Activated CD4-positive, alpha-beta T cell treated with anti-CD3 and anti-CD28 coated beads for 24 hours (primary cell): Measurements from ENCODE around the gene LRRC61.
A peak's percentile ranks its signal among the peaks of the same experiment; 100 is the strongest.
"Not testable (repeated sequence)": the region's sequence is repeated elsewhere in the genome, so short reads cannot be mapped to it uniquely, and the experiment has no call there.

Source experiments
- DNase-seq, 2 donors: peaks; one replicate each; pipeline ENCODE4 v3.0.0-alpha.2; 2020; ENCODE audit warnings: low read depth in 2 of 2

The LRRC61 gene

DNA sequence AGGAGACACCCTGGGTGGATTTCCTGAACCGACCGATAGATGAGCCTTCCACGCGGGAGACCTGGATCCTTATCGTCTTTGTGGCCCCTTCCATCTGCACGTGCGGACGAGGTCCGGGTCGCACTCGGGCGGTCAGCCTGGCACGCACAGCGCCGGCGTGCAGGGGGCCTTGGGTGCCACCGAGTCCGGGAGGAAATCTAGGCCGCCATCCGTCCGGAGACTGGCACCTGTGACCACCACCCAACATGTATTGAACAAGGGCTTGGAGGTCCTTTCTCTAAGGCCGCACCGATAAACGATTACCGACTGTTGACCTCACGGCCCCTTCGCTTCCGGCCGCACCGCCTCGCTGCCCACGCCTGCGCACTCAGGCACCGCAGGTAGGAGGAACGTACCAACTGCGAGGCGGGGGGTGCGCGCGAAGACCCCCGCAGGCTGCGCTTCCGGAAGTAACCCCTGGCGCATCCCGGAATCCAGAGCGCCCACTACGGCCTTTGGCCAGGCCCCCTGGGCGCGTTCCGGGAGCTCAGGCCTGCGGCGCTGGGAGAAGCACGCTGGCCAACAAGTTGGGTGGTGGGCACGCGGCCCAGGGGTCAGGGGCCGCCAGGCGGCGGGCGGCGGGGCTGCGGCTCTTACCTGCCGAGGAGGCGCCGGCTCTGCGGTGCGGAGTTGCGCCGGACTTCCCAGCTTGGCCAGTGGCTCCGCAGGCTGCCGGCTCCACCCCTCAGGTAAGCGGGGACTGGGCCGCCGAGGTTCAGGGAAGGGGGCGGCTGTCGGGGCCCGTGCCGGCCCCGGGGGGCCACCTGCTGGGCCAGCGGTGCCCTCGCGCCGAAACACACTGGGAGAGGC, at the start of gene LRRC61, which contains the start of gene ACTR3C:
TSS of gene LRRC61 (plus strand) at position 523 of the 849 bp plus-strand sequence. CDS start 13,507 bp downstream, outside the sequence.
TSS of gene ACTR3C (minus strand) at position 713 of the 849 bp plus-strand sequence. CDS start 28,249 bp downstream, outside the sequence.
- peak; percentile 44 to 61 for DNase-seq

GRCh38 chr7:150276132-150276695, 46.9 kb upstream of the LRRC61 start:
- peak in 1 of 2 donors; percentile 9 for DNase-seq

GRCh38 chr7:150278383-150278782, 44.8 kb upstream of the LRRC61 start:
- DNase-seq: not testable (repeated sequence)

- DNase-seq: not testable (repeated sequence)
Observed at GRCh38 chr7:150281681-150282403, 41.3 kb upstream of the LRRC61 start.

DNA sequence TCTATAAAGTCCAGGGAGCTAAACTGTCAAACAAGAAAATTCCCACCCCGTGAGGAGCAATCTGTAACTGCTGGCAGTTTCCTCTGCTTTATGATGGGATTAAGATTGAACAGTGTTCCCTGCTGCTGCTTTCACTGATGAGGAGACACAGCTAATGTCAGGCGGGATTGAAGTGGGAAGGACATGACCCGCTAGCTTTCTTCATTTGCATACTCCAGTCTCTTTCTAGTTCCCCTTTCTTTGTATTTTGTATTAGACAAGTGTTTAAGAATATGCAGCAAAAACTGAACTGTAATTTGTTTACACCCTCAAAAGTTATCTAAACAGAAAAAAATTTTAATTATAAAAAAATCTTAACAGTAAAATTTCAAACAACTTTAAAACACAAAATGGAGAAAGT, 40.0 kb upstream of the LRRC61 start:
- not testable (repeated sequence) for DNase-seq

DNA sequence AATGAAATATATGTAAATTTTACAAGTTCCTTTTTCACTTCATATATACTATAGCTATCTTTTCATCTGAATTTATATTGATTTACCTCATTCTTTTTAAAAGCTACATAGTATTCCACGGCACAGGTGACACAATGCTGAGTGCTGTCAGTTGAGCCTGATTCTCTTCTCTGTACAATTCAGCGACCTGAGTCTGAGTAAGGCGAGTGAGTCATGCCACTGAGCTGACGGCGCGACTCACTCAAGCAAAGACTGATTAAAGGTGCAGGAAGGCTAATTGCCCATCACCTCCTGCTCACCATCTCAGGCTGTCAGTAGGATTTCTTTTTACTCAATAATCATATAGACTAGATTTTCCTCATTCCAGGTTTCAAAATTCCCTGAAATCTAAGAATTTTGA, 39.5 kb upstream of the LRRC61 start:
- not testable (repeated sequence) for DNase-seq

- not testable (repeated sequence) for DNase-seq
Observed at GRCh38 chr7:150285849-150286754, 37.1 kb upstream of the LRRC61 start.

DNA sequence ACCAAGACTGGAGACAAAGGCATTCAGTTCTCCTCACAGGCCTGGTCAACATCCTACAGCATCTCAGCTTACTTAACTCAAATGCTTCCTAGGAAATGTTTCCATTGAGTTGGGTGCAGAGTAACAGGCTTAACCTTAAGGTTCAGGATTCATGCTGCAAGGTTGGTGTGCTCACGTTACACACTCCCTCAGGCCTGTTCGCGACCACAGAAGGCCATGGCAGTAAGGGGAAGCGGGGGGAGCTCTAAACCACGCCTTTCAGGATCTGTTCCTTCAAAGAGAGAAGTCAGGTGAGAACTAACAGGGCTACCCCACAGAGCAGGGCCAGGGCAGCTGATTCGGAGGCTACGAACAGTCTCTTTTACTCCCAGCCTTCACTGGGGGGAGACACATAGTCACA, 35.3 kb upstream of the LRRC61 start:
- not testable (repeated sequence) for DNase-seq

DNA sequence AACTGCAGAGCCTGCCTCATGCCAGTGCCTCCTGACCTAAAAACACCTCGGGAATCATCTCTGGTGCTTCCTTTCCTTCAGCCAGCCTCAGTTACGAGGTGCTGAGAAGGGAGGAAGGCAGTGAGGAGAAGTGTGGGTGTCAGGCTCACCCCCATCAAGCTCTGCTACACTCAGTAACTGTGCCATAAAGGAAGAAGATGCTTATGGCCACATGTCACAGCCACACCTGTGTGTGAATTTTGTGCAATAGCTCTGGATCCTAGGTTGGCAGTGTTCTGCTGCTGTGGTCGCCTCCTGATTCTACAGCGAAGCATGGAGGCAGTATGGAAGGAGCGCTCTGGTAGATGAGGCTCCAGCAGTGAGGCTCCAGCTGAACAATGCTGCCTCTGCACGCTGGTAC, 34.3 kb upstream of the LRRC61 start:
- DNase-seq: not testable (repeated sequence)

DNA sequence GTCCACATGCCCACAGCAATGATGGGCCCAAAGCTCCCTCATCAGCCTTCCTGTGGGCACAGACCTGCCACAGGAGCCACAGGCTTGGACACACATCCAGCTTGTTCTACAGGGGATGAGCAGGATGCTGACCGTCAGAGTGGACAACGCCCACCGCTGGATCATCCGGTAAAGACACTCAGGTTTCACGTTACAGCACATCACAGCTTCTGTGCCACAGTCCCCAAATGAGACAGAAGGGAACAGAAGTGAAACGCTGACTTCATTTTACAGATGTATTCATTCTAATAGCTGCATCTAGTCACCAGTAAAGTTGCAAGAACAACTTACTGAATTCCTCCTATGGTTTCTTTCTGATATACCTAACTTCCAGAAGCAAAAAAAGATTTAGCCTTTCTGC, 32.8 kb upstream of the LRRC61 start:
- not testable (repeated sequence) for DNase-seq

GRCh38 chr7:150295027-150295426, 28.1 kb upstream of the LRRC61 start:
- DNase-seq: not testable (repeated sequence)

DNA sequence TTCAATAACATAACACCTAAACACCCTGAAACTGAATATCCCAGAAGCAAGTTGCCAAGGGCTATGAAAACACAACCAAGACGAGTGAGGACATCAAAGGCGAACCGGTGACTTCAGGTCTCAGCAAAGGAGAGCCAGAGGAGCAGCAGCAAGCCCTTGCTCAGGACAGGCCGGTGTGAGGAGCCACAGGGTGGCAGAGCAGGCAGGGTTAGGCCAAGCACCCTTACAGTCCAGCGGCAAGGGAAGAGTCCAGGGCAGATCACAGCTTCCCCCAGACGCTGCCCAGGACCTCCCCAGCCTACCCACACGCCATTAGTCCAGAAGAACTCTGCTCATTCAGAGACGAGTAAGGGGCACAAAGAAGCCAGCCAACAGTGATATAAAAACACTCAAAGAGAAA, 27.5 kb upstream of the LRRC61 start:
- DNase-seq: not testable (repeated sequence)

DNA sequence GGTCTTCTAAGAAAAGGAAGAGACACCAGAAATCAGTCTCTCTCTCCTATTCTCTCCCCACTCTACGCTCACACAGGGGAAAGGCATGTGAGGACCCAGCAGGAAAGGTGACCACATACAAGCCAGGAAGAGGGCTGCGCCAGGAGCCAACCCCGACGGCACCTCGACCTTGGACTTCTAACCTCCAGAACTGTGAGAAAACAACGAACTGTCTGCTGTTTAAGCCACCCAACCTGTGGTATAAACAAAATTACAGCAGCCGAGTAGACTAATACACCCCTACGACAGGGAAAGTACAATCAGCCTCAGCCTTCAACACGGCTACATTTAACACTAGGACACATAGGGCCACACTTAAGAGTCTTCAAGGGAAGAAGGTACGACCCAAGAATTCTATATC, 26.4 kb upstream of the LRRC61 start:
- not testable (repeated sequence) for DNase-seq

GRCh38 chr7:150297978-150298377, 25.2 kb upstream of the LRRC61 start:
- not testable (repeated sequence) for DNase-seq

- DNase-seq: not testable (repeated sequence)
Observed at GRCh38 chr7:150302908-150303310, 20.2 kb upstream of the LRRC61 start.

GRCh38 chr7:150304499-150305258, 18.5 kb upstream of the LRRC61 start:
- DNase-seq: not testable (repeated sequence)

- DNase-seq: not testable (repeated sequence)
Observed at GRCh38 chr7:150305259-150305902, 17.8 kb upstream of the LRRC61 start.

DNA sequence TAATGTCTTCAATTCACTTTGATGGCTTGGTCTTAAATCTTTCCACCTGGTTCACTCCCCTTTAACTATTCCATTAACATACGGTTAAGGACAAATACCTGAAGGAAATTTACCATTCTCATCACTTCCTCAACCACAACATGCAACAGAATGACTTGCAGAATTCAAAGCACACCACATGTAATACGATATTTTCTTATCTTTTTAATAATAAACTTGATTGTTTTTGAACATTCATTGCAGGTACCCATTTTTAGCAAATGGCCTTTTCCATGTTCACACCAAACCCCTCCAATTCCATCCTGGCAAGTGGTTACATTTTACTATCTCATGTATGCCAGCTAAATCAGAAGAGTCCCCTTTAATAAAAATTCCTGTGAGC, 17.3 kb upstream of the LRRC61 start:
- DNase-seq: not testable (repeated sequence)

- DNase-seq: not testable (repeated sequence)
Observed at GRCh38 chr7:150306377-150306776, 16.8 kb upstream of the LRRC61 start.

- DNase-seq: no peak
Observed at GRCh38 chr7:150307129-150307528, 16.0 kb upstream of the LRRC61 start.
